ENCODE data around the gene MMP26. TPM values are rescaled to one million over a fixed set of nuclear protein-coding genes. Genes with fewer than 3 reads are reported as not detected.

The MMP26 gene
- polyA plus RNA-seq, 1 experiment = not detected

DNA sequence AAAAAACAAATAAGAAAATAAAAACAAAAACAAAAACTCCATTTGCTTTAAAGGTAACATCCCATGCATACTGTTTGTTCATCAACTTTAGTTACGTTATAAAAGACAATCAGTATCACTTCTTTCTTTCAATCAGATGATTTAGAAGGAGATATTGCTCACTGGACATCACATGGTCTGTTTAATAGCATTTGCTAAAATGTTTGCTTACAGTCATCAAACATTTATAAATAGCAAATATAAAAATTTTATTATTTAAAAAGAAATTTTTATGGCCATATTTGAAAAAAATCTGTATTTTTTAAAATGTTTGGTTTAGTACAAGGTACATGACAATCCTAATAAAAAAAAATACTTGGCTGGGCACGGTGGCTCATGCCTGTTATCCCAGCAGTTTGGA lies 22.6 kb downstream of the MMP26 start:
- Histone ChIP-seq H3K36me3 (ENCODE audit: control insufficient read depth, insufficient read depth, low read length) (no peaks in the 10 kb centered on the region), H3K4me3 (ENCODE audit: low read depth, low read length) (no peak overlapping the region), H3K27me3 (ENCODE audit: control insufficient read depth, insufficient read depth, low read length) (no peaks in the 10 kb centered on the region)
- POLR2A ChIA-PET = no interaction called here
- CTCF ChIA-PET = no interaction called here
- DNase-seq (ENCODE audit: low read depth) = no peak
- TF ChIP-seq, protein P1, sequence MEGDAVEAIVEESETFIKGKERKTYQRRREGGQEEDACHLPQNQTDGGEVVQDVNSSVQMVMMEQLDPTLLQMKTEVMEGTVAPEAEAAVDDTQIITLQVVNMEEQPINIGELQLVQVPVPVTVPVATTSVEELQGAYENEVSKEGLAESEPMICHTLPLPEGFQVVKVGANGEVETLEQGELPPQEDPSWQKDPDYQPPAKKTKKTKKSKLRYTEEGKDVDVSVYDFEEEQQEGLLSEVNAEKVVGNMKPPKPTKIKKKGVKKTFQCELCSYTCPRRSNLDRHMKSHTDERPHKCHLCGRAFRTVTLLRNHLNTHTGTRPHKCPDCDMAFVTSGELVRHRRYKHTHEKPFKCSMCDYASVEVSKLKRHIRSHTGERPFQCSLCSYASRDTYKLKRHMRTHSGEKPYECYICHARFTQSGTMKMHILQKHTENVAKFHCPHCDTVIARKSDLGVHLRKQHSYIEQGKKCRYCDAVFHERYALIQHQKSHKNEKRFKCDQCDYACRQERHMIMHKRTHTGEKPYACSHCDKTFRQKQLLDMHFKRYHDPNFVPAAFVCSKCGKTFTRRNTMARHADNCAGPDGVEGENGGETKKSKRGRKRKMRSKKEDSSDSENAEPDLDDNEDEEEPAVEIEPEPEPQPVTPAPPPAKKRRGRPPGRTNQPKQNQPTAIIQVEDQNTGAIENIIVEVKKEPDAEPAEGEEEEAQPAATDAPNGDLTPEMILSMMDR (IDR thresholded peaks at IDR 0.05; ENCODE audit: insufficient read depth, low read depth, low read length) = no peak

DNA sequence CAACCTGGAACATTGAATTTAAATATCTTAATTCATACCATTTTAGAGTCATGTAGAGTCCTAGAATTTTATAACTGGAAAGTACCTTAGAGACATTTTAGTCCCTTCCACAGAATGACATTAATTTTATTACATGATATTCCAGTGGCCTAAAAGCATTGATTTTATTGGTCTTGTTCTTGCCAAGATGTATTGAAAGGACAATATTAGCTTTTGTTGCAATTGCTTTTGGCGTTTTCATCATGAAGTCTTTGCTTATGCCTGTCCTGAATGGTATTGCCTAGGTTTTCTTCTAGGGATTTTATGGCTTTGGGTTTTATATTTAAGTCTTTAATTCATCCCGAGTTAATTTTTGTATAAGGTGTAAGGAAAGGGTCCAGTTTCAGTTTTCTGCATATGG lies 36.2 kb downstream of the MMP26 start:
- TF ChIP-seq, protein P1 (IDR thresholded peaks at IDR 0.05; ENCODE audit: insufficient read depth, low read depth, low read length) = no peak
- no peak overlapping the region for H3K4me3 ChIP-seq (ENCODE audit: low read depth, low read length)
- ChIA-PET CTCF (no interaction called here), POLR2A (no interaction called here)
- H3K27me3 ChIP-seq (ENCODE audit: control insufficient read depth, insufficient read depth, low read length) = no peaks in the 10 kb centered on the region
- no peak for DNase-seq (ENCODE audit: low read depth)
- no peaks in the 10 kb centered on the region for H3K36me3 ChIP-seq (ENCODE audit: control insufficient read depth, insufficient read depth, low read length)

GRCh38 chr11:4748438-4748837 lies 43.9 kb downstream of the MMP26 start:
- ChIA-PET CTCF (no interaction called here), POLR2A (no interaction called here)
- TF ChIP-seq, protein P1 (IDR thresholded peaks at IDR 0.05; ENCODE audit: insufficient read depth, low read depth, low read length) = no peak
- Histone ChIP-seq H3K36me3 (ENCODE audit: control insufficient read depth, insufficient read depth, low read length) (no peaks in the 10 kb centered on the region), H3K4me3 (ENCODE audit: low read depth, low read length) (no peak overlapping the region), H3K27me3 (ENCODE audit: control insufficient read depth, insufficient read depth, low read length) (no peaks in the 10 kb centered on the region)
- DNase-seq (ENCODE audit: low read depth) = no peak

DNA sequence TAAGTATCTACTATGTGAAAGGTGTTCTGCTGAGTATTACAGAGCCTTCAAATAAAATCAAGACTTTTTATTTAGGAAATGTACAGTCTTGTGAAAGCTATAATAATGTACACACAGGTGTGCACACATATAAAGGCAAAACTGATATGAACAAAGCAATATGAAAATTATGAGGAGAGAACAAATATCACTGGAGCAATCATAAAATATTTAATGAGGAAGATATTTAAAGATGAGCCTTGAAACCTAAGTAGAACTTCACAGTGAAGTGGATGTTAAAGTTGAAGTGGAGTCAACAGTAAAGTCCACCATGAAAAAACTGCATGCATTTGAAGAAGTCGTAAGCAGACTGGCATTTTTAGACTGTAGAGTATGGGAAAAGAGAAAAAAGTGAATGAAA lies 46.6 kb downstream of the MMP26 start:
- ChIA-PET CTCF (no interaction called here), POLR2A (no interaction called here)
- no peaks in the 10 kb centered on the region for H3K27me3 ChIP-seq (ENCODE audit: control insufficient read depth, insufficient read depth, low read length)
- TF ChIP-seq, protein P1 (IDR thresholded peaks at IDR 0.05; ENCODE audit: insufficient read depth, low read depth, low read length) = no peak
- H3K4me3 ChIP-seq (ENCODE audit: low read depth, low read length) = no peak overlapping the region
- no peaks in the 10 kb centered on the region for H3K36me3 ChIP-seq (ENCODE audit: control insufficient read depth, insufficient read depth, low read length)
- DNase-seq (ENCODE audit: low read depth) = no peak

Other genes with a start within 250 kb of the MMP26 start
- gene OR52K1, start 222.1 kb upstream of the MMP26 start, polyA plus RNA-seq (2011; rRNA removed) = not detected in 2 replicates
- not detected in 2 replicates for gene OR52M1, start 159.6 kb upstream of the MMP26 start, polyA plus RNA-seq (2011; rRNA removed)
- gene OR52I2, start 123.0 kb upstream of the MMP26 start, polyA plus RNA-seq (2011; rRNA removed) = not detected in 2 replicates
- gene OR52I1, start 110.7 kb upstream of the MMP26 start, polyA plus RNA-seq (2011; rRNA removed) = not detected in 2 replicates
- 6.2 and 6.5 TPM in 2 replicates for gene TRIM68, start 96.6 kb upstream of the MMP26 start, polyA plus RNA-seq (2011; rRNA removed)
- not detected in 2 replicates for gene OR51D1, start 67.3 kb upstream of the MMP26 start, polyA plus RNA-seq (2011; rRNA removed)
- not detected in 2 replicates for gene OR51E1, start 60.8 kb upstream of the MMP26 start, polyA plus RNA-seq (2011; rRNA removed)
- not detected in 2 replicates for gene OR51E2, start 6.9 kb upstream of the MMP26 start, polyA plus RNA-seq (2011; rRNA removed)
- not detected in 2 replicates for gene OR51F1, start 65.2 kb downstream of the MMP26 start, polyA plus RNA-seq (2011; rRNA removed)
- gene OR52R1, start 99.6 kb downstream of the MMP26 start, polyA plus RNA-seq (2011; rRNA removed) = not detected in 2 replicates
- not detected in 2 replicates for gene OR51F2, start 116.5 kb downstream of the MMP26 start, polyA plus RNA-seq (2011; rRNA removed)
- not detected in 2 replicates for gene OR51S1, start 144.4 kb downstream of the MMP26 start, polyA plus RNA-seq (2011; rRNA removed)
- not detected in 2 replicates for gene OR51T1, start 177.1 kb downstream of the MMP26 start, polyA plus RNA-seq (2011; rRNA removed)
- not detected in 2 replicates for gene OR51A7, start 199.0 kb downstream of the MMP26 start, polyA plus RNA-seq (2011; rRNA removed)
- not detected in 2 replicates for gene OR51G2, start 214.6 kb downstream of the MMP26 start, polyA plus RNA-seq (2011; rRNA removed)
- gene OR51G1, start 219.6 kb downstream of the MMP26 start, polyA plus RNA-seq (2011; rRNA removed) = not detected in 2 replicates
- not detected in 2 replicates for gene OR51A4, start 242.8 kb downstream of the MMP26 start, polyA plus RNA-seq (2011; rRNA removed)